Left lung (tissue), 10 donors: ENCODE data around the gene THEM4. TPM values are rescaled to one million over a fixed set of nuclear protein-coding genes. Genes with fewer than 3 reads are reported as not detected.

ENCODE experiments used
- ATAC-seq: fragments of 200-7000 bp; cut with Tn5 transposase; one replicate; pipeline ENCODE4 v1.9.1; 2020; ENCODE audit warnings: moderate library complexity
- DNase-seq, 4 donors: peaks; one replicate each; pipeline ENCODE4 v3.0.0-alpha.2; 2013 to 2020
- H3K27ac ChIP-seq, 2 donors: fragments of 200-600 bp; sonication (generic) in 1 of 2; one replicate each; pipeline versions ENCODE4 v1.5.0 to v1.8.0; 2020 to 2021
- H3K27me3 ChIP-seq, 2 donors: fragments of 200-600 bp; sonication (generic) in 1 of 2; one replicate each; pipeline versions ENCODE4 v1.5.0 to v1.8.0; 2020 to 2021
- H3K36me3 ChIP-seq, 2 donors: fragments of 200-600 bp; sonication (generic) in 1 of 2; one replicate each; pipeline versions ENCODE4 v1.5.0 to v1.8.0; 2020 to 2021
- H3K4me1 ChIP-seq, 2 donors: fragments of 200-600 bp; one replicate each; pipeline ENCODE4 v1.8.0; 2021
- H3K4me3 ChIP-seq, 2 donors: fragments of 200-600 bp; sonication (generic) in 1 of 2; one replicate each; pipeline versions ENCODE4 v1.5.0 to v1.8.0; 2020 to 2021; ENCODE audit warnings: mild to moderate bottlenecking in 1 of 2
- H3K9me3 ChIP-seq, 2 donors: fragments of 200-600 bp; sonication (generic) in 1 of 2; one replicate each; pipeline versions ENCODE4 v1.5.0 to v1.8.0; 2020 to 2021
- intact Hi-C, 2 donors: fragments of 100-400 bp; cut with DNase I; formaldehyde crosslinking; loops; one replicate each; pipeline versions ENCODE4 v1.11.2 to v1.14.2; 2022
- polyA plus RNA-seq, 6 donors: library from polyadenylated mRNA; unstranded; fragments of 120-200 nt; gene quantifications; one replicate each; pipeline ENCODE4 v1.2.1, GENCODE V29; 2013; ENCODE audit not compliant: insufficient read length in 6 of 6
- total RNA-seq, 2 donors: library from RNA; stranded (reverse); fragmentation: NEBNext Ultra II Directional; extraction: Animal tissue kit (Norgen Biotek cat#: 25700); gene quantifications; one replicate each; pipeline ENCODE4 v1.2.1, GENCODE V29; 2021
- TF ChIP-seq, protein P1 (sequence below), 2 donors: fragments of 200-600 bp; sonication (generic) in 1 of 2; IDR thresholded peaks; one replicate each; pipeline versions ENCODE4 v1.5.0 to v1.8.0; 2021; ENCODE audit warnings: antibody characterized with exemption in 2 of 2
- donor health status: DM: no; HTN: yes; CAD: no.
- donor health status: DM: no; HTN: no; CAD: no.

THEM4 gene
- total and polyA plus RNA-seq, 8 donors: 10.6 to 36.8 (median 30.6) TPM

DNA sequence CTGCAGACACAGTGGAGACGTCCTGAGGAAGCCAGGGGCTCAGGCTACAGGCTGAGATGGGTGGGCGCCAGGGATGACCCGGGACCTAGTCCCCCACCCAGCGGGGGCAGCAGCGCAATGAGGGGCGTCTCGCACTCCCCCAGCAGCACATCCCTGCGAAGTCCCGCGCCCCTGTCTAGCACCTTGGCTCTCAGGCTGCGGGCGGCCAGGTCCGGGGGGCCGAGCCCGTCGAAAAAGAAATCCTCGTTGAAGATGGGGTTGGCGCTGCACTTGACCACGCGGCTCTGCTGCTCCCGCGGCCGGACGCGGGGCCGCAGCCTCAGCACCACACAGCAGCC lies 71.5 kb downstream of the THEM4 start:
- H3K9me3 ChIP-seq: no peaks in the 10 kb centered on the region
- TF ChIP-seq, protein P1, sequence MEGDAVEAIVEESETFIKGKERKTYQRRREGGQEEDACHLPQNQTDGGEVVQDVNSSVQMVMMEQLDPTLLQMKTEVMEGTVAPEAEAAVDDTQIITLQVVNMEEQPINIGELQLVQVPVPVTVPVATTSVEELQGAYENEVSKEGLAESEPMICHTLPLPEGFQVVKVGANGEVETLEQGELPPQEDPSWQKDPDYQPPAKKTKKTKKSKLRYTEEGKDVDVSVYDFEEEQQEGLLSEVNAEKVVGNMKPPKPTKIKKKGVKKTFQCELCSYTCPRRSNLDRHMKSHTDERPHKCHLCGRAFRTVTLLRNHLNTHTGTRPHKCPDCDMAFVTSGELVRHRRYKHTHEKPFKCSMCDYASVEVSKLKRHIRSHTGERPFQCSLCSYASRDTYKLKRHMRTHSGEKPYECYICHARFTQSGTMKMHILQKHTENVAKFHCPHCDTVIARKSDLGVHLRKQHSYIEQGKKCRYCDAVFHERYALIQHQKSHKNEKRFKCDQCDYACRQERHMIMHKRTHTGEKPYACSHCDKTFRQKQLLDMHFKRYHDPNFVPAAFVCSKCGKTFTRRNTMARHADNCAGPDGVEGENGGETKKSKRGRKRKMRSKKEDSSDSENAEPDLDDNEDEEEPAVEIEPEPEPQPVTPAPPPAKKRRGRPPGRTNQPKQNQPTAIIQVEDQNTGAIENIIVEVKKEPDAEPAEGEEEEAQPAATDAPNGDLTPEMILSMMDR (IDR thresholded peaks at IDR 0.05): no peak
- intact Hi-C loops: no loop called here
- peaks cover 25 to 50% of the 10 kb centered on the region in 2 donors for H3K27me3 ChIP-seq
- H3K4me1 ChIP-seq: peaks cover 13 to 54% of the 10 kb centered on the region in 2 donors
- no peaks in the 10 kb centered on the region for H3K36me3 ChIP-seq
- no peak for ATAC-seq
- peak in 1 of 4 donors; percentile 72 for DNase-seq
- H3K4me3 ChIP-seq: peak overlapping the region; percentile 32 to 42
- H3K27ac ChIP-seq: peak overlapping the region in 1 of 2 donors; percentile 41

DNA sequence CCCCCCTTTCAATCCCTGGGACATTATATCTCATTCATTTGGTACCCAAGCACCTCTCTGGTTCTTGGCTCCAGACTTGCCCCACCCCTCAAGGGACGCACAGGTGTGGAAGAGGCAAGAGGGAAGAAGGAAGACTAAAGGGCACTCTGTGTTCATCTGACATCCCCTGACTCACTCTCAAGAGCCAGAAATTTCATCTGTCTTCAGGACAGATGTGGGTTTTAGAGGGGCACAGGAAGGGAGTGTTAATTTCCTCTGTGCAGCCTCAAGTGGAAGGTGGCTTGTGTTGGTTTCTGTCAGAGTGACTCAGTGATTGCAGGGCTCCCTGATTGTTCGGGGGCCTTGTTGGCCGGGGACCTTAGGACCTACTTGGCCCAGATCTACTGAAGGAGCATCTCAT lies 72.1 kb downstream of the THEM4 start:
- H3K27ac ChIP-seq: no peak overlapping the region
- H3K27me3 ChIP-seq: peaks cover 25 to 50% of the 10 kb centered on the region in 2 donors
- peaks cover 15 to 60% of the 10 kb centered on the region in 2 donors for H3K4me1 ChIP-seq
- TF ChIP-seq, protein P1 (IDR thresholded peaks at IDR 0.05): no peak
- no peak for DNase-seq
- no peaks in the 10 kb centered on the region for H3K36me3 ChIP-seq
- ATAC-seq: no peak
- no peaks in the 10 kb centered on the region for H3K9me3 ChIP-seq
- H3K4me3 ChIP-seq: no peak overlapping the region
- intact Hi-C loops: no loop called here

DNA sequence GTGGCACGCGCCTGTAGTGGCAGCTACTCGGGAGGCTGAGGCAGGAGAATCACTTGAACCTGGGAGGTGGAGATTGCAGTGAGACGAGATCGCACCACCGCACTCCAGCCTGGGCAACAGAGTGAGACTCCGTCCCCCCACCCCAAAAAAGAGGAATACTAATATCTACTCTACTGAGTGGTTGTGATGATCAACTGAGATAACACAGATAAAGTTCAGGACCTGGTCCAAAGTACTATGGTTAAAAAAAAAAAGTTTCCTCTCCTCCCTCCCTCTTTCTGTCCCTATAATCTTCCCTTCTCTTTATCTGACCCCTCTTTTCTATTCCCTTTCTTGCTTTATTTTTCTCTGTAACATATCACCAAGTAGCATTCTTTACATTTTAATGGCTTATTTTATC lies 73.7 kb downstream of the THEM4 start:
- ATAC-seq: no peak
- H3K4me1 ChIP-seq: peaks cover 15 to 67% of the 10 kb centered on the region in 2 donors
- no peak for DNase-seq
- intact Hi-C loops: no loop called here
- no peaks in the 10 kb centered on the region for H3K36me3 ChIP-seq
- no peak overlapping the region for H3K27ac ChIP-seq
- peaks cover 25 to 39% of the 10 kb centered on the region in 2 donors for H3K27me3 ChIP-seq
- H3K4me3 ChIP-seq: no peak overlapping the region
- H3K9me3 ChIP-seq: no peaks in the 10 kb centered on the region
- TF ChIP-seq, protein P1 (IDR thresholded peaks at IDR 0.05): no peak

DNA sequence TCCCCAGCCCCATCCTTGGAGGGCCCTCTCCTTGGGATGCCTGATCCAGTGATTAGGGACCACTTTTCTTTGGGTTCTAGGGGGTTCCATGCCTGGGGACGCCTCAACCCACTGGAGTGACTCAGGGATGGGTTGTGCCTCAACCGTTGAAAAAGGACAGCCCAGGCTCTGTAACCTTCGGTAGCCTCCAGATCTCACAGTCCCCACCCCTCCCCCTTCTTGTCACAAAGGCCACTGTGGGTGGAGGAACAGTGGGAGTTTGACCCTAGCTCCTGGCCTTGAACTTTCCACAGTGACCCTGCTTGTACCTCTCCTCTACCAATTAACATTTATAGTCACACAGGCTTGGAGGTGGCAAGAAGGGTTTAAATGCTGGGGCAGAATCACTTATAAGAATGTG lies 75.1 kb downstream of the THEM4 start:
- no peak for DNase-seq
- no peak overlapping the region for H3K4me3 ChIP-seq
- no peak overlapping the region for H3K27ac ChIP-seq
- peaks cover 8 to 66% of the 10 kb centered on the region in 2 donors for H3K4me1 ChIP-seq
- no peaks in the 10 kb centered on the region for H3K36me3 ChIP-seq
- TF ChIP-seq, protein P1 (IDR thresholded peaks at IDR 0.05): no peak
- peaks cover 16 to 26% of the 10 kb centered on the region in 2 donors for H3K27me3 ChIP-seq
- ATAC-seq: no peak
- no peaks in the 10 kb centered on the region for H3K9me3 ChIP-seq
- intact Hi-C loops: no loop called here

DNA sequence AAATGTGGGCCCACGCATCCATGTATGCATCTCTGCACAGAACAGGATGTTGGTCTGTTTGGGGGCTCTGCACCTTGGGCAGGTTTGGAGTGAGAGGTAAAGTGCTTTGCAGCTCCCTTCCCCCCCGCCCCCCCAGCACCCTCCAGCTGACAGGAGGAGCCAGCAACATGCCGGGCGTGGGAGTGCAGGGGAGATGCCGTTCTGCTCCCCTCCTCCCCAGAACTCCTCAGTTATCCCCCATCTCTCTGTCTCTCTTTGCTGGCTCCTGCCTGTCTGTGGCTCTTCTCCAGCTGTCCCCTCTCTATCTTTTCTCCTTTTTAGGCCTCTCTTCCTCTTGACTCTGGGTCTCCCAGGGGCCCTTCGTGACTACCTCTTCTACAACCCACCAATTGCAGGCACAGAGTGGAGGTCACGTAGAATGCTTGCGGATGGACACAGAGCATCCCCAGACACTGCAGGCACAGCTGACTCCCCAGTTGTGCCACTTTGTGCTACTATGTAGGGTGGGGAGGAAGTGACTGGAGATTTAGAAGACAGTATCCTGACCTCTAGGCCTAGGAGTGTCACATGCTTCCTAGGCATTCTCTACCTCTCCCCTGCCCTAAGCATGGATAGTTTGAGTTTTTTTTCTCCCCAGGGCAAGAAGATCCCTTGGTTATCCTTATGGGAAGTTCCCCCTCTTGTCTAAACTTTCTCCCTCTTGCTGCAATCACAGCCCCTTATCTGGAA lies 76.0 kb downstream of the THEM4 start:
- TF ChIP-seq, protein P1 (IDR thresholded peaks at IDR 0.05): no peak
- Histone ChIP-seq H3K27ac (no peak overlapping the region), H3K9me3 (no peaks in the 10 kb centered on the region), H3K27me3 (peaks cover 12 to 17% of the 10 kb centered on the region in 2 donors), H3K4me3 (no peak overlapping the region), H3K4me1 (peaks cover 3 to 66% of the 10 kb centered on the region in 2 donors), H3K36me3 (no peaks in the 10 kb centered on the region)
- no peak for DNase-seq
- ATAC-seq: no peak
- intact Hi-C loops: no loop called here
